Putamen (tissue), 1 donor: ENCODE measurements around the gene TM4SF18.
"Not testable (repeated sequence)": the region's sequence is repeated elsewhere in the genome, so short reads cannot be mapped to it uniquely, and the experiment has no call there.

Experiments
- DNase-seq: peaks from one replicate; pipeline ENCODE4 v3.0.0-alpha.2; 2016; ENCODE audit warnings: low spot score

TM4SF18 gene

DNA sequence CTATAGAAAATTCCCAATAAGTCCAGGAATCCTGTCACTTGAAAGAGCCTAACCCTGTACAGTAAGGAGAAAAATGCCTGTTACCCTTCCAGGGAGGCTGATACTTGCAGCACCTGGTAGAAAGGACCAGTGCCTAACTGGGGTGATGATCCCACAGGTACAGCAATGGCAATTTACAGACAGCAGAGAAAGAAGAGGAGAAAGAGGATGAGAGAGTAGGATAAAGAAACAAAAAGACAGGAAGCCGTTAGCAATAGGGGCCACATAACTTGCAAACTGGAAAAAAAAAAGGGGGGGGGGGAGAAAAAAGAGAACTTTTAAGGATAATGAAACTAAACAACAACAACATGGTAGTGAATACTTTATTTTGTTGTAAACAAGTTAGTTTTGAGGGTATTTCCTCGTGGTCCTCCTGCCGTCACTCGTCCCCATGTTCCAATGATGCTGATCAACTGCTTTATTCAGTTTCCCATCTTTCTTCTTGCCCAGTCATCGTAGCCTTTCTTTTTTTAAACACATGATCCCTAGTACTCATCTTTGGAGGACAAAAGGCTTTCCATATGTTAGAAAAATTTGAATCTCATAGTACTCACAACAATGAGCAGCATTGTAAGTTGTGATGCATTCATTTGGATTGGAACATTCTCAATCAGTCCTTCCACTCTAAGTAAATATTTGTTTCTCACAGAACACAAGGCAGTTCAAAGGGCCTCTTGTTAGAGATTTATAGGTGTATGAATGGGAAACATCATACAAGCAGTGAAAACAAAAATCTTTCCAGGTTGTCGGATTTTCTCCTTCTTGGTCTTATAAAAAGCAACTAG lies 35.5 kb upstream of the TM4SF18 start:
- DNase-seq: no peak

DNA sequence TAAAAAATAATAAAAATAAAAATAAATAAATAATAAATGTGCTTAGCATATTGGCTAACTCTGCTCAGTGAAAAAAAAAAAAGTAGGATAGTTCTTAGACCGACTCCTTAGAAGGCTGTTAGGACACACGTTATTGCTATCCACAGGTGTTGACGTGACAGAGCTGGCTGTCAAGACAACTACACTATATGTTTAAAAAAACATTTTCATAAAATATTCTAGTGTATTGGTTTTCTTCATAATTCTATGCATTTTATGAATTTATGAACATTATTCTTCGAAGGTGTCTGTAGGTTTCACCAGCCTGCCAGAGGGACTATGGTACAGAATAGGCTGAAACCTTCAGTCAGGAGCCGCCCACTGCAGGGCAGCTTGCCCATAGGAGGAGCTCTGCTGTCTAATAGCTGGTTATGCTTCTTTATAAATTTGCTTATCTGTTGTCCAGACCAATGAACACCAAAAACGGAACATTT lies 34.8 kb upstream of the TM4SF18 start:
- no peak for DNase-seq

DNA sequence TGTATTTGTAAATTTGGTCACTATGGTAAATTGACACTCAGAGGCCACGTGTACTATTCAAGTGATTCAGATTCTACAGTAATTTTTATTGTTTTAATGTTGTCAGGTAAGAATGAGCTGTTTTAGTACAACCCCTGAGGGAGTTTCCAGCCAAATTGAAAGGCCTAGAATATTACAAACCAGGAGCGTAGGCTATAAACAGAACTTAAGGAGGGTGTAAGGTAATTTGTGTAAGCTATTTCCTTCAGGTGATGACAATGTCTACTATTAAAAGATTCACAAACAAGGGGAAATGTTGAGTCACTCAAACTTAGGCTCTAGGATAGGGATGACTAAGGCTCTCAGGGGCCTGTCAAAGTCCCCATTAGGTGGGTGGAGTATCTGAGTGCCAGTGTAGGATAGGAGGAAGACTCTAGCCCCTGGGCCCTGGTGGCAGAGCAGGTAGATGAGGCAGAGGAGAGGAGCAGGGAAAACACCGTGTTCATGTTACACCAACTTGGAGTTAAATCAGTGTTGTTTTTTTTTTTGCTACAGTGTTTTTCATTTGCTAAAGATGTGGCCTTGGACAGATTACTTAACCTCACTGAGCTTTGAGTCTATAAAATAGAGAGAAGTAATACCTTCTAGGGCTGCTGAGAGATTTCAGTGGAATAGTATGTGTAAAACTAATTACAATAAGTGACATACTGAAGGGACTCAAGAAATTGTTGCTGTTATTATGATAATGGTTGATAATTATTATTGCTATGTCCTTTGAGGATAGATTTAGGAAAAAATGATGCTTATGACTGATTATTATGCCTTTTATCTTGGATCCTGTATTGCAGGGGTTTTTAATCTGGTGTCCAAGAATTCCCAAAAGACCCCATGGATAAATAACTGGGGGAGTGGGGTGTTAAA lies 33.8 kb upstream of the TM4SF18 start:
- DNase-seq: no peak

DNA sequence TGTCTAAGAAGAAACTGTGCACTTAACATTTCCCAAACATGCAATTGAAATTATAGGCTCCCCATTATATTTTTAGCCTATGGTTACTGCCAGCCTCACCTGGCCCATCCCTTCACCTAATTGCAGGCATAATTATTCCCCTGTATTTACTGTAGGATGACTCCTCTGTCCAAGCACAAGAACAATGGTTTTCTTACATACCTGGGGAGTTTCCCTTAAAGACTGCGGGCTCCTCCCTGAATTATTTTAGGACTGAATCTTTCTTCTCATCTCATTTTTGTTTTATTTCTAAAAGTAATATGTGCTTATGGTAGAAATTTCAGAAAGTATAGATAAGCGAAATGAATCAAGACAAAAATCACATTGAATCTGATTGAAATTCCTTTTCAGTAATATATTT lies 32.6 kb upstream of the TM4SF18 start:
- no peak for DNase-seq

DNA sequence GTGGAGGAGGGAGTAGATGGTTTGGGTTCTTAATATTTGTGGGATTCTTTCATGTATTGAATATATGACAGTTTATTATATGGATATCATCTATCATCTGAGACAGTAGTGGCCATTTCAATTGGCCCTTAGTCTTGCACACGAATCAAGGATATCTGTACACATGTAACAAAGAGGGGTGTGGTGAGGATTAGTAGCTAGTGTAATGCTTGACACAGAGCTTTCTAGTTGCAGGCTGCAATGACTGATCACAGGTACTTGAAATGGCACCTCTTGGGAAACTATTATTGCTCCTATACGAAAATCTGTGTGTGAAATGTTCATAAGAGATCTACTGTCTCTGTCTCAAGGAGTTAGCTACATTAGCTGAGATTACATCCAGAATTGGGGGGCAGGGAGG lies 31.2 kb upstream of the TM4SF18 start:
- DNase-seq: no peak

DNA sequence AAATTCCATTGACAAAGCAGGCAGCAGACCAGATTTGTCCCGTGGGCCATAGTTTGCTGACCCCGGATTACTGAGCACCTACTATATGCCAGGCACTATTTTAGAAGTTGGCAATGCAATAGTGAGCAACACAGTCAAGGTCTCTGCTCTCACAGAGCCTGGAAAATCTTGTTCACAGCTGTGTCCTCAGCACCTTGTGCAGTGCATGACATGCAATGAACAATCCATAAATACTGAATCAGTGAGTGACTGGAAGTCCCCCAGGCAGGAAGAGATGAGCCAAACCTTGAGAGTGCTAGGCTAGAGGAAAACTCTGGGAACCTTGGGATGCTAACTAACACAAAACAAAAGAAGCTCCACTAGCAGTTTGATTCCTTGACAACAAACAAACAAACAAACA lies 29.6 kb upstream of the TM4SF18 start:
- DNase-seq: no peak

DNA sequence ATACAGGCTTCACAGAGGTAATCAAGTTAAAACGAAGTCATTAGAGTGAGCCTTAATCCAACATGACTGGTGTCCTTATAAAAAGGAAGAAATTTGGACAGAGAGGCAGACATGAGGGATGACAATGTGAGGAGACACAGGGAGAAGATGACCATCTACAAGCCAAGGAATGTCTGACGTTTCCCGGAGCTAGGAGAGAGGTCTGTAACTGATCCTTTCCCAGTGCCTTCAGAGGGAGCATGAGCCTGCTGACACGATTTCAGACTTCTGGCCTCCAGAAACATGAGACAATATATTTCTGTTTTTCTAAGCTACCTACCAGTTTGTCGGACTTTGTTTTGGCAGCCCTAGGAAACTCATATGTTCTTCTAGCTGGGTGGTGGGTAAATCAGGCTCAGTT lies 28.9 kb upstream of the TM4SF18 start:
- DNase-seq: no peak

DNA sequence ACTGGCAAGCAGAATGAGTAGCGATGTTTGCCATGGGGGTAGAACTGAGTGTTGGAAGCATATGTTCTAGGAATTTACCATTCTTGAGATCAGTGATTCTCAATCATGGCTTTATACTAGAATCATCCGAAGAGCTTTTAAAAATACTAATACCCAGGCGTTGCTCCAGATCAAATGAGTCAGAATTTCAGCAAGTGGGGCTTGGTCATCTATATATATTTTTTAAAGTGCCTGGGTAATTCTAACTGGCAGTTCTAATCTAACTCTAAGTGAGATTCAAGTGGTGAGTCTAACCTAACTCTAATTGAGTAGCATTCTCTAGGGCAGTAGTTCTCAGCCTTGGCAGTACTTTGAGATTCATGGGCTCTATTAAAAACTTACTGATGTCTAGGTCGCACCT lies 23.2 kb upstream of the TM4SF18 start:
- DNase-seq: no peak

DNA sequence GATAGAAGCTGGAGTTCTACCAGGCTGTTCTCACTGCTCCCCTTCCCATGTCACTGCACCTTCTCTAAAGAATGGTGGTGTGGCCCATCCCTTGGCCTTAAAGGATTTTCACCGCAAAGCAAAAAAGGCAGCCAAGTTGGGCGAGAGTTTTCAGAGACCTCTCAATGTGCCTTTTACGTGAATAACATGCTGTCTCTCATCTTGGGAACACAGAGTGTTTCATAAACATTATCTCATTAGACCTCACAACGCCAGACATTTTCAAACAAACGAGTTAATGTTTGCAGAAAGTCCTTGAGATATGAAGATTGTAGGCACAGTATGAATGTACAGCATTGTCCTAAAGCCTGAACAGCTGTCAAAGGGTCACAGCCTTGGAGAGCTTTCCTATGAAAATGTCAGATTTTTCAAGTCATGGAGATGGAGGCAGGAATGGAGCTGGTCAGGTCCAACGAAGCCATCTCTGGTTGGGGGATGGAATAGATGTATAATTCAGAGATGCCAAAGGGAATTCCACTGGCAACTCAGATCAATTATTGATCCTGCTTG lies 22.7 kb upstream of the TM4SF18 start:
- DNase-seq: no peak

DNA sequence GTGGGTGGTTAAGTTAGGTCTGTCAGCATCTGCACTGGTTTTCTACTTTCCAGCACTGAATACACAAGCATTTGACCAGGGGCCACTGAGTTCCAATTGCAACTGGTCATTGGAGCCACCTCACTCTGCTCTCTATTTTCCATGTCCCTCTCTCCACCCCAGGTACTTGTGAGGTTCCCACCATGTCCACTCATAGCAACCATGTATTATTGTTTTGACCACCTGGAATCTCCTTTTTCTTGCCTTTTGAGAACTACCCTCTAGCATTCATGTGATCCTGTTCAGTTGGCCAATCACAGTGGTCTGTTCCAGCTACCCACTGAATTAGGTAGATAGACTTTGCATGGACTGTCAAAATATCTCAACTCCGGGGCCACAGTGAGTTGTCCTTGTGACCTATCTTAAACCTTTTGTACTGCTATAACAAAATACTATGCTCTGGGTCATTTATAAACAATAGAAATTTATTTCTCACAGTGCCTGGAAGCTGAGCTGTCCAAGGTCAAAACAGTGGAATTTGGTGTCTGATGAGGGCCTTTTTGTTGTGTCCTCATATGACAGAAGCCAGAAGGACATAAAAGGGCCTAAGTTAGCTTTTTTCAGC lies 20.2 kb upstream of the TM4SF18 start:
- DNase-seq: no peak

DNA sequence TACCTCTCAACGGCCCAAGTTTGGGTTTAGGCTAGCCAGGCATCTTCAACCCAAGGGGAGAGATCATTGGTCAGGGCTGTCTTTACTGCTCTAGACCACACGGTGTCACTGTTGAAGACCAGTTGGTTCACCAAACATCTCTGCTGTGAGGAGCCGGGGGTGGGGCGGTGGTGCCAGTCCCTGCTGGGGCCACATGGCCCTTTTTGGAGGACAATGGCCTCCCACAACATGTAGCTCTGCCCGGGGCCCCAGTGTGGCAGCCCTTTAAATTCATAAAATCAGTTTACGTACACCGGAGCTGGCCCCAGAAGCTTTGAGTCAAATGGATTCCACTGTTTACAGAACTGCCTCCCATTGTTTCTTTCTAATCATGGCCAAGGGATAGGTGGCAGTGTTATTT lies 19.1 kb upstream of the TM4SF18 start:
- no peak for DNase-seq

DNA sequence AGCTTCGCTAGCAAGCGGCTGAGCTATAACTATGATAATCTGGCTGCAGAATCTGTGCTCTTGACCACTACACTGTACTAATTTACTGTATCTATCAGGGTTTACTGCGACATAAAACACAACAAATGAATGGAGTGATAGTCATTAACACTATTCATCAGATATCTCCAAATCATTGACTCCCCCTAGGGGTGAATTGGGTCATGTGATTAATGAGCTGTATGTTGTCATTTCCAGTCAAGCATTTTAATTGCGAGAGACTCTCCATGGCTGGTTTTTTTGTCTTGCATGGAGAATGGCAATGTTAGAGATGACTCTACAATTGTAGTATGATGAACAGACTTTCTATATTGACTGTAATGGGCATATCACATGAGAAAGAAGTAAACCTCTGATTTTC lies 10.5 kb upstream of the TM4SF18 start:
- no peak for DNase-seq

DNA sequence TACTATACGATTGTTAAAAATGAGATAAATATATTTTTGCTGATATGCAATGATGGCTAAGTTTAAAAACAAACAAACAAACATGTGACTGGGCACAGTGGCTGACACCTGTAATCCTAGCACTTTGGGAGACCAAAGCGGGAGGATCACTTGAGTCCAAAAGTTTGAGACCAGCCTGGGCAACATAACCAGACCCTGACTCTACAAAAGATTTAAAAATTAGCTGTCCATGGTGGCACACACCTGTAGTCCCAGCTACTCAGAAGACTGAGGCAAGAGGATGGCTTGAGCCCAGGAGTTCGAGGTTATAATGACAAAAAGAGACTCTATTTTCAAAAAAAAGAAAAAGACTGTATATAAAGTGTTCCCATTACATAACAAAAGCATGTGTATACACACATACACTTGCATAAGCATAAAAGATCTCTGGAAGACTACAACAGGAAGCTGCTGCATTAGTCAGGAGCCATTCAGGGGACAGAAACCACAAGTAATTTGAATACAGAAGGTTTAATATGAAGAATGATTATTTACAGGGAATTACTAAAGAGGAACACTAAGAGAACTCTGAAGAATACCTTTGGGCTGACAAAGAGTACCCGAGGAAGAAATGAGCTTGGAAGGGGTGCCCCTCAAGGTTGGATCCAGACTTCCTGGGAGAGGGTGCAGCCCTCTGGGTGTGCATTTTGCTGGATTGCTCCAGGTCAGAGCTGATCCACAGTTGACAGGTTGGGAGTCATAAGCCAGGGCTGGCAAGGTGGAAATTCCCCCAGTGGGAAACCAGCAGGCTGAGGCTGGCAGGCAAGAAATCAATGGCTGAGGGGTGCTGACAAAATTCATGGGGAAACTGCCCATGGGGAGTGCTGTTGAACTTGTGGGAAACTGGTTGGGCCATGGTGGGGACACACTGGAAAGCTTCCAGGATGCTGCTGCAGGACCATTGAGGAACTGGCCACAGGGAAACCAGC lies 9.3 kb upstream of the TM4SF18 start:
- no peak for DNase-seq

DNA sequence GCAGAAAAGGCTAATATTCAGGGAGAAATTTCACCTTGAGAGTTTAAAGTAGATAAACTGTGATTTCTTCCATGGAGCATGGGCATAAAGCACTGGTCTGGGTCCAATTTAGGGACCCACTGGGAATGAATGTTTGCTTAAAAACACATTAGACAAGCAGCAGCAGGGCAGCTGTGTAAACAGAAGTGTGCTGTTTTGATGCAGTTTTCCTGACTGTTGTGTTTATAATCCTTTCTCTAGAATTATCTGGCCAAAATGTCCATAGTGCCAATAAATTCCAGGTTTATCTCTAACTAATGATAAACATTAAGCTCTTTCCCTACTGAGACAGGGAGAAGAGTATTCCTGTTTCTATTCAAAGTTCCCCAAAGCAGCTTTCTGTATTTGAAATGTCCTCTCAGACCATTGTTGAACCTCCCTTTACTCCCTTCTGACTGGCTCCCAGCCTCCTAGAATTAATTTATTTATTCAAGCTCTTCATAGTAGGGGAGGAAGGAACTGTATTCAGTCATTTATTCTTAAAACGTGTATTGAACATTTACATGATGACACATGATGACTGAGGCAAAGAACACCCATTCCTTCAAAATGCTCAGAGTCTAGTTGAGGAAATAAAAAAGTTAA lies 7.0 kb upstream of the TM4SF18 start:
- peak; percentile 7 for DNase-seq

DNA sequence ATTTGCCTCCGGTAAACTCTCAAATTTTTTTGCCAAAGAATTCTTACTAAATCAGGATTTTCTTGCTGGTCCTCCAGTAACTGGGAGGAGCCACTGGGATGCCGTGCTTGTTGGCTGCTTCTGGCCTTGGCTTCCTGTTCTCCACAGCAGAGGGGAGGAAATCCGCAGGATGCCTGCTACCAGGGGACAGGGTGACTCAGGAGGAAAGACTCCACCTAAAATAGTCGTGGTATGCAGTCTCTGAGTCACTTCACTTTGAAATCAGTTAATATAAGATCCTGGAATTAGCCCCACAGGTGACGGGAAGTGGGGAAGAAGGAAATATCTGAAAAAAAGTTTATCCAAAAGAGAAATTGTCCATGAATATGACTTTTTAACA lies 6.5 kb upstream of the TM4SF18 start:
- peak; percentile 26 for DNase-seq

DNA sequence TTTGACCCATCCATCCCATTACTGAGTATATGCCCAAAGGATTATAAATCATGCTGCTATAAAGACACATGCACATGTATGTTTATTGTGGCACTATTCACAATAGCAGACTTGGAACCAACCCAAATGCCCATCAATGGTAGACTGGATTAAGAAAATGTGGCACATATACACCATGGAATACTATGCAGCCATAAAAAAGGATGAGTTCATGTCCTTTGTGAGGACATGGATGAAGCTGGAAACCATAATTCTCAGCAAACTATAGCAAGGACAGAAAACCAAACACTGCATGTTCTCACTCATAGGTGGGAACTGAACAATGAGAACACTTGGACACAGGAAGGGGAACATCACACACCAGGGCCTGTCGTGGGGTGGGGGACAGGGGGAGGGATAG lies 4.0 kb upstream of the TM4SF18 start:
- DNase-seq: not testable (repeated sequence)

DNA sequence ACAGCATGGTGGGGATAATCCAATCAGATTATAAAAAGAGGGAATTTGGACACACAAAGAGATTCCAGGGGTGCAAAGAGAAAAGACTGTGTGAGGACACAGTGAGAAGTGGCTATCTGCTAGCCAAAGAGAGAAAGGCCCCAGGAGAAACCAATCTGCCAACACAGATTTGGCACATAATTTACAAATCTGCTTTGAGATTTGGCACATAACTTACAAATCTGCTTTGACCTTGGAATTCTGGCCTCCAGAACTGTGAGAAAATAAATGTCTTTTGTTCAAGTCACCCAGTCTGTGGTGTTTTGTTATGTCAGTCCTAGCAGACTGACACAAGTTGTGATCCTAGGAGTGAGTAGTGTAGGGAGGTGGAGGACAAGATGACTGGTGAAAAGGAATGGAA lies 3.5 kb upstream of the TM4SF18 start:
- no peak for DNase-seq

DNA sequence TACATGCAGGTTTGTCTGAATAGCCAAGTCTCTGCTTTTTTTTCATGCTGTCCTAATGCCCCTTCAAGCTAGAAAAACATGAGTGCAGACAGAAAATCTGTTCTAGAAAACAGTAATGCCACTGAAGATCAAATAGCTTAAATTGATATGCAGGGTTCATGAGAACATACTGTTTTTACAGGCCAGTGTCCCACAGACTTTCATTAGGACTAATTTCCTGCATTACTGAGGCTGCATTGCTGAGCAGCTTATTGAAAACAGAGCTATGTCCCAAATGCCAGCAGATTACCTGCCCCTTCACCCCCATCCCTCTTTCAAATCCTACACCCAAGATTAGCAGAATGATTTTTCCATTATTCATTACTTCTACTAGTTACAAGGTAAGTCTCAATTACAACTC lies 665 bp downstream of the TM4SF18 start:
- no peak for DNase-seq

DNA sequence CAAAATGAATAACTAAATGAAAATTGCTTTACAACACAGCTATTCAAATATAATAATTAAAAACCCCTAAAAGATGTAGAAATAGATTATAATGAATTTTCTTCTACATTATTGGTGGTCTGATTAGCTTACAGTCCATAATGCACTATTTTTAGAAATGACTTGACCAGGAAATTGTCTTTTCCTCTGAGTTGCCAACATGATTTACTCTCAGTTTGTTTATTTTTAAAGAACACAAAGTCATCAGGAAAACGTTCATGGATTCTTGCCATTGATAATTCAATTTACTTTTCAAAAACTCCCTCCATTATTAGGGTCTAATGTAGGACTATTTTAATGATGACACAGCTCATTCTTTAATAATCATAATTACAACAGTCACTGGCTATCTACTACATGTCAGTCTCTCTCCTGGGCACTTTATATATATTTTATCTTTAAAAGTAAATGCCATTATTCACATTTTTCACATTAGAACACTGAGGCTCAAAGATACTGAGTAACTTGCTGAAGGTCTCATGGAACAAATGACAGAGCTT lies 1.1 kb downstream of the TM4SF18 start:
- DNase-seq: no peak

DNA sequence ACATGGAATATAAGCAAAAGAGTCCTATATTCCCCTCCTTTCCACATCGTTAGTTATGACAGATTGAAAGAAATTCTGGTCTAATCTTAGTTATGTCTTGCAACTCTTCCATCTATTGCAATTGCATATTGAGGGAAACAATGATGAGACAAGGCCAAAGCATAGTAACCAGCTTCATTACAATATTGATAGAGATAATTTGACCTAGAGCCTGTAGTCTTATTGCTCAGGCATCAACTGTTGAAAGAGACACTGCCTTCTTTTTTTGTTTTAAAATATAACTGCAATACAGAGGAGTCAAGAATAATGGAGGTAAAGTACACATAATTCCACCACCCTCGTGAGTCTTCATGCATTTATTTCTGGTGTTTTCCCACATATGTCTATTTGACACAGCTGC lies 2.0 kb downstream of the TM4SF18 start:
- DNase-seq: no peak
